CD4-positive, CD25-positive, alpha-beta regulatory T cell (primary cell): ENCODE measurements around the gene PEPD. TPM values are rescaled to one million over a fixed set of nuclear protein-coding genes. Genes with fewer than 3 reads are reported as not detected.
A peak's percentile ranks its signal among the peaks of the same experiment; 100 is the strongest.

Experiments used
- ATAC-seq, 2 donors: fragments of 150-1000 bp; cut with Tn5 transposase; one replicate each; pipeline ENCODE4 v1.10.0; 2021; ENCODE audit warnings: low read depth in 2 of 2, moderate number of reproducible peaks in 2 of 2, moderate library complexity in 1 of 2
- DNase-seq, 3 donors: peaks; one replicate each; pipeline versions ENCODE4 v3.0.0 to v3.0.0-alpha.2; 2012 to 2022; ENCODE audit warnings: mixed read lengths in 1 of 3
- H3K27ac ChIP-seq: one replicate; pipeline ENCODE4 v1.7.0; 2013; ENCODE audit warnings: mild to moderate bottlenecking, low read length; ENCODE audit not compliant: insufficient read depth, poor library complexity, severe bottlenecking
- H3K27me3 ChIP-seq: one replicate; pipeline ENCODE4 v1.7.0; 2013; ENCODE audit warnings: low read length; ENCODE audit not compliant: control insufficient read depth, insufficient read depth
- H3K36me3 ChIP-seq: one replicate; pipeline ENCODE4 v1.7.0; 2013; ENCODE audit warnings: mild to moderate bottlenecking, low read length, moderate library complexity; ENCODE audit not compliant: control insufficient read depth, insufficient read depth
- H3K4me1 ChIP-seq: 2 replicates; pipeline ENCODE4 v1.7.0; 2013; ENCODE audit warnings: mild to moderate bottlenecking, low read length; ENCODE audit not compliant: insufficient read depth, control insufficient read depth, poor library complexity, severe bottlenecking
- H3K4me3 ChIP-seq: one replicate; pipeline ENCODE4 v1.7.0; 2013; ENCODE audit warnings: low read depth, mild to moderate bottlenecking, low read length, moderate library complexity
- H3K9me3 ChIP-seq, 2 experiments: 1 replicate in 1 of 2; 2 replicates in 1 of 2; pipeline ENCODE4 v1.7.0; 2013; ENCODE audit warnings: low read length in 2 of 2, mild to moderate bottlenecking in 1 of 2, moderate library complexity in 1 of 2; ENCODE audit not compliant: control insufficient read depth in 2 of 2
- H3K27ac Mint-ChIP-seq, 3 donors: one replicate each; pipeline ENCODE4 v1.8.0; 2020 to 2022; ENCODE audit warnings: mild to moderate bottlenecking in 3 of 3, mixed read lengths in 3 of 3, moderate library complexity in 2 of 3
- H3K27me3 Mint-ChIP-seq: one replicate; pipeline ENCODE4 v1.8.0; 2022; ENCODE audit warnings: mild to moderate bottlenecking, mixed read lengths
- H3K36me3 Mint-ChIP-seq: one replicate; pipeline ENCODE4 v1.8.0; 2020; ENCODE audit warnings: mixed read lengths
- H3K4me1 Mint-ChIP-seq, 4 donors: one replicate each; pipeline ENCODE4 v1.8.0; 2020 to 2022; ENCODE audit warnings: mixed read lengths in 4 of 4, mild to moderate bottlenecking in 1 of 4
- H3K4me3 Mint-ChIP-seq, 4 donors: one replicate each; pipeline ENCODE4 v1.8.0; 2020 to 2022; ENCODE audit warnings: mild to moderate bottlenecking in 4 of 4, mixed read lengths in 4 of 4, moderate library complexity in 3 of 4
- H3K9me3 Mint-ChIP-seq, 7 donors: one replicate each; pipeline ENCODE4 v1.8.0; 2020 to 2022; ENCODE audit warnings: mixed read lengths in 7 of 7, mild to moderate bottlenecking in 3 of 7, moderate library complexity in 2 of 7
- polyA plus RNA-seq, 4 donors: library from polyadenylated mRNA; unstranded; fragments of 300-500 nt; fragmentation: Illumina TruSeq; gene quantifications; one replicate each; pipeline ENCODE4 v1.2.3, GENCODE V29; 2021
- total RNA-seq: library from RNA; stranded (reverse); gene quantifications from one replicate; pipeline ENCODE4 v1.2.3, GENCODE V29; 2022

The PEPD gene
- total and polyA plus RNA-seq, 5 donors from 2014 or later = 36.8 to 141 (median 109) TPM

DNA sequence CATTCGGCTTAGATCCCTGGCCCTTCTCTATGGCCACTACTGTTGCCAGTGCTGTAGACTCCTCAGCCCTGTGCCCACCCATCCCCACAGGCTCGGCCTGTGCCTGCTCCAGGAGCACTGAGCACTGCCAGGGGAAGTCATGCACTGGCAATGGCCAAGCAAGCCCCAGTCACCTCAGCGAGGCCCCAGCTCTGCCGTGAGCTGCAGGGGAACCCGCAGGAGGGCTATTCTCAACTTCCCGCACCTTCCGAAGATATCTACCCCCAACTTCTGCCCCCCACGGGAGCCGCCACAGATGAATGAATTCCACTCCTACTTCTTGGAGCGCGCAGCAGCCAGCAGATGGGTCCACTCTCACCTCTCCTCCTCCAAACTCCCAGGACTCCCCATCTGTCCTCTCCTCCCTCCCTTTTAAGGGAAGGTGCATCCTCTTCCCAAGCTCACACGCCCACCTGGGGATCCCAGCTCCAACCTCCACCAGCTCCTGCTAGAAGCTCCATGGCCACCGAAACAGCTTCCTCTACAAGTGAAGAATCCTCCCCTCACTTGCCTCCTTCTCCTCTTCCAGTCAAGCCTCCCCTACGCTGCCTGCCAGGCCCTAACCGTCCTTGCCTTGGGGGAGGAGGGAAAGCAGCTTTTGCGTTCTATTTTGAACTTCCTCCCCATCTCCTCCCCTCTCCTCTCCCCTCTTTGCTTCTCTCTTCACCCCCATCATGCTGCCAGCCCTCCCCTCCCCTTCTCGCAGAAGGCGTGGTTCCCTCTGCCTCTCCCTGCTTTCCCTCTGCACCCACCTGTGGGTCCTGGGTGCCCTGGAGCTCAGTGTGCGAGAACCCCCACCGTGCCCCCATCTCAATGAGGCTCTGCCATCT is 52.2 kb downstream of the PEPD start:
- H3K4me1 Mint-ChIP-seq = peaks cover 0 to 10% (median under 1%) of the 10 kb centered on the region in 4 donors
- H3K27me3 Mint-ChIP-seq = no peaks in the 10 kb centered on the region
- H3K4me3 Mint-ChIP-seq = no peak overlapping the region
- H3K27ac ChIP-seq = no peak overlapping the region
- no peaks in the 10 kb centered on the region for H3K4me1 ChIP-seq
- H3K27me3 ChIP-seq = no peaks in the 10 kb centered on the region
- peaks cover 18% of the 10 kb centered on the region for H3K36me3 Mint-ChIP-seq
- H3K9me3 Mint-ChIP-seq = no peaks in the 10 kb centered on the region
- no peaks in the 10 kb centered on the region for H3K9me3 ChIP-seq
- no peak for DNase-seq
- peak overlapping the region in 1 of 3 donors; percentile 87 for H3K27ac Mint-ChIP-seq
- no peaks in the 10 kb centered on the region for H3K36me3 ChIP-seq
- H3K4me3 ChIP-seq = no peak overlapping the region
- no peak for ATAC-seq

DNA sequence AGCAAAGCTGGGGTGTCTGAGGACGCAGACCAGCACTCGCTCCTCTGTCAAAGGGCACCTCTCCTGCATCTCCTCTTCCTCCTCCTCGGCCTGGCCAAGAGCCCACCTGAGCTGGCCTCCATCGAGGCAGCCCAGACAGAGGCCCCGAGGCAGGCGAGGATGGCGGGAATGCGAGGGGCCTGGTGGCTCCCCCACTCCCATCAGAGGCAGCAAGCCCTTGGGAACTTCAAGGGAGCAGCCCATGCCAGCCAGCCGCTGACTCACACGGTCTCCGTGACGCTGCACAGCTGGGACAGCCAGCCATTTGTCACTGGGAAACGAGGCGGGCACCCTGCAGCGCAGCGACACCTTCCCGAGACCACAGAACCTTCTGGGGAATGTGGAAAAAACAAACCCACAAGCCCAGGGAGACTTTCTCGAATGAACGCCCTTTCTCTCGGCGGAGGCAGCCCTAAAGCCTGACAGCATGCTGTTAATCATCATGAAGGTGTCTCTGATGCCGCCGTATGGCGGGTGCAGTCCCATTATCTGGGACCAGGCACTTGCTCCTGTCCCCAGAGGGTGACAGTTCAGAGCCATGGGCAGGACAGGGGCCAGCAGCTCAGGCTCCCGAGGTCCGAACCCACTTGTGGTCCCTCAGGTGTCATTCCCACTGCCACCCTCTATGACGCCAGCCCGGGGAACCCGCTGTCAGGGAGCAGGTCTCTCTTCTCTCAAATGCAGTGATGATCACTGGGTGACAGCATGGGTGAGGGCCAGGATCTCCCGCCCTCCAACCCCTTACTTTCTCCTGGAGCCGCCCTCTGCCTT is 53.0 kb downstream of the PEPD start:
- Histone ChIP-seq H3K4me3 (no peak overlapping the region), H3K27me3 (no peaks in the 10 kb centered on the region), H3K9me3 (no peaks in the 10 kb centered on the region), H3K36me3 (peaks cover 2% of the 10 kb centered on the region), H3K4me1 (no peaks in the 10 kb centered on the region), H3K27ac (no peak overlapping the region)
- ATAC-seq (no peak), DNase-seq (no peak)
- Mint-ChIP-seq H3K36me3 (peaks cover 17% of the 10 kb centered on the region), H3K27ac (peak overlapping the region in 1 of 3 donors; percentile 33), H3K4me1 (peaks cover 0 to 10% (median under 1%) of the 10 kb centered on the region in 4 donors), H3K9me3 (no peaks in the 10 kb centered on the region), H3K4me3 (no peak overlapping the region), H3K27me3 (no peaks in the 10 kb centered on the region)

DNA sequence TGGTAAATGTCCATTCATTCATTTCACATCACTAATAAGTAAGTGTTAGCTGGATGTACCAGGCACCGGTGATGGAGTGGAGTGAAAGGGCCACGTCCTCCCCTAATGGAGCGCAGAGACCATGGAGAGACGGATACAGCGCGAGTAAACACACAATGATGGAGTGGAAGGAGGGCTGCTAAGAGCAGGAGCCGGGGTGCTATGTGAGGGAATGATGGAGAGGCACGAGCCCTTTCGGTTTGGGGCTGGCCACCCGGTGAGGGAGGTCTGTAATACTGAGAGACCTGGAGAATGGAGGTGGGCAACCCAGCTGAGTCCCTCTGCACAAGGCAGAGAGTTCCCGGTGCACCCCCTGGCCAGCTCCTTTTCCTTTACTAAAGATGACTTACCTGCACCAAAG is 53.7 kb downstream of the PEPD start:
- Histone ChIP-seq H3K9me3 (no peaks in the 10 kb centered on the region), H3K4me1 (no peaks in the 10 kb centered on the region), H3K27me3 (no peaks in the 10 kb centered on the region), H3K27ac (no peak overlapping the region), H3K36me3 (peaks cover 6% of the 10 kb centered on the region), H3K4me3 (no peak overlapping the region)
- H3K27me3 Mint-ChIP-seq = no peaks in the 10 kb centered on the region
- no peaks in the 10 kb centered on the region for H3K9me3 Mint-ChIP-seq
- no peak overlapping the region for H3K4me3 Mint-ChIP-seq
- ATAC-seq = no peak
- DNase-seq = no peak
- H3K4me1 Mint-ChIP-seq = peaks cover 0 to 11% (median under 1%) of the 10 kb centered on the region in 4 donors
- H3K27ac Mint-ChIP-seq = peak overlapping the region in 1 of 3 donors; percentile 33
- H3K36me3 Mint-ChIP-seq = peaks cover 14% of the 10 kb centered on the region

DNA sequence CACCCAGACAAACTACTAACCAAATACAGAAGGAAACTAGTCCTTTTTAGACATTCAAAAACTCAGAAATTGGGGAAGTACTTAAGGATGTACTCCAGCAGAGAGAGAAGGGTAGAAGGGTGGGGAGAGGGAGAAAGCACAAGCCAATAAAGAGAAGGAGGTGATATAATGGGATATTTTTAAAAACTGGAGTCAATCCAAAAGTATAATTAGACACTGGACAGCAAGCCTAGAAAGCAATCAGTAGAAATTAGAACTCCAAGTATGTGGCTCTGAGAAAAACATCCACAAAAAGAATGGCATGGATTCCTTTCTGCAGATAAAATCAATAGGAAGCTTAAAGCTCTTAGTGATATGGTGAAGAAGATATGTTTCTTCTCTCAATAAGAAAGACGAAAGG is 55.8 kb downstream of the PEPD start:
- DNase-seq = no peak
- H3K36me3 Mint-ChIP-seq = peaks cover 17% of the 10 kb centered on the region
- H3K4me1 ChIP-seq = no peaks in the 10 kb centered on the region
- H3K4me3 Mint-ChIP-seq = no peak overlapping the region
- no peaks in the 10 kb centered on the region for H3K9me3 ChIP-seq
- no peak overlapping the region for H3K4me3 ChIP-seq
- no peaks in the 10 kb centered on the region for H3K9me3 Mint-ChIP-seq
- H3K4me1 Mint-ChIP-seq = peaks cover 0 to 8% (median under 1%) of the 10 kb centered on the region in 4 donors
- peaks cover 8% of the 10 kb centered on the region for H3K36me3 ChIP-seq
- H3K27me3 ChIP-seq = no peaks in the 10 kb centered on the region
- no peaks in the 10 kb centered on the region for H3K27me3 Mint-ChIP-seq
- no peak for ATAC-seq
- H3K27ac Mint-ChIP-seq = no peak overlapping the region
- no peak overlapping the region for H3K27ac ChIP-seq

DNA sequence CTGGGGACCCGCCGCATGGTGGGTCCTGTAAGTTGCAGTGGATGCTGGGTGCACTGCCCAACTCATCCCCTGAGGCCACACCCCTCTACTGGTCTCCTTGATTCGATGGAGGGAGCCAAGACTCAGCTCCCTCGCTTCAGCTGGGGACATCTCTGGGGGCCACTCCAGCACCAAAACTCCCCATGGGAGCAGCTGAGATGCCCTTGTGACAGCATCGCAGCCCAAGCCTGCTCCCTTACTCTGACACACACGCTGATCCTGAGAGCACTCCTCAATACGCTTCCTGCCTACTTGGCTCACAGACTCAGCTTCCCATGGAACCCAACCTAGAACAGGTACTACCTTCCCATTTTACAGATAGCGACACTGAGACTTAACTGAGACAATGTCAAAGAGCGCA is 56.2 kb downstream of the PEPD start:
- H3K27ac Mint-ChIP-seq = no peak overlapping the region
- no peaks in the 10 kb centered on the region for H3K27me3 Mint-ChIP-seq
- no peak overlapping the region for H3K27ac ChIP-seq
- no peaks in the 10 kb centered on the region for H3K9me3 ChIP-seq
- H3K4me3 Mint-ChIP-seq = no peak overlapping the region
- no peaks in the 10 kb centered on the region for H3K4me1 ChIP-seq
- no peaks in the 10 kb centered on the region for H3K9me3 Mint-ChIP-seq
- ATAC-seq (no peak), DNase-seq (no peak)
- peaks cover 17% of the 10 kb centered on the region for H3K36me3 Mint-ChIP-seq
- no peak overlapping the region for H3K4me3 ChIP-seq
- no peaks in the 10 kb centered on the region for H3K27me3 ChIP-seq
- peaks cover 0 to 6% (median under 1%) of the 10 kb centered on the region in 4 donors for H3K4me1 Mint-ChIP-seq
- peaks cover 8% of the 10 kb centered on the region for H3K36me3 ChIP-seq

DNA sequence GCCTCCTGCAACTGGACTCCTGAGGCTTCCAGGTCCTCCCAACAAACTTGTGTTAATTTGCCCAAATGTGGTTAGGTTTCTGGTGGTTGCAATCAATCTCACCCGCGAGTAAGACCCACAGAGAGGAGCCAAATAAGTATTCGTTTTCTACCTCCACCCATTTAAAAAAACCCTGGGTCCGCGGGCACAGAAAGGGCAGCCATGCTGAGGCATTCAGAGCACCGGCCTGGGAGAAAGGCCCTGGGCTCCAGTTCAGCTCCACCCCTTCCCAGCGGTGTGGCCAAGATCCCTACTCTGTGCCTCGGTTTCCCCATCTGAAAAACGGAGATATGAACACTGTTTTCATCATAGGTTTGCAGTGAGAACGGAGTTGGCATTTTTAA is 56.9 kb downstream of the PEPD start:
- H3K4me3 Mint-ChIP-seq = no peak overlapping the region
- H3K27me3 Mint-ChIP-seq = no peaks in the 10 kb centered on the region
- H3K36me3 Mint-ChIP-seq = peaks cover 22% of the 10 kb centered on the region
- H3K9me3 Mint-ChIP-seq = no peaks in the 10 kb centered on the region
- DNase-seq (no peak), ATAC-seq (no peak)
- H3K27ac Mint-ChIP-seq = no peak overlapping the region
- Histone ChIP-seq H3K4me3 (no peak overlapping the region), H3K9me3 (no peaks in the 10 kb centered on the region), H3K36me3 (peaks cover 8% of the 10 kb centered on the region), H3K27me3 (no peaks in the 10 kb centered on the region), H3K4me1 (no peaks in the 10 kb centered on the region), H3K27ac (no peak overlapping the region)
- H3K4me1 Mint-ChIP-seq = peaks cover 0 to 6% (median under 1%) of the 10 kb centered on the region in 4 donors

DNA sequence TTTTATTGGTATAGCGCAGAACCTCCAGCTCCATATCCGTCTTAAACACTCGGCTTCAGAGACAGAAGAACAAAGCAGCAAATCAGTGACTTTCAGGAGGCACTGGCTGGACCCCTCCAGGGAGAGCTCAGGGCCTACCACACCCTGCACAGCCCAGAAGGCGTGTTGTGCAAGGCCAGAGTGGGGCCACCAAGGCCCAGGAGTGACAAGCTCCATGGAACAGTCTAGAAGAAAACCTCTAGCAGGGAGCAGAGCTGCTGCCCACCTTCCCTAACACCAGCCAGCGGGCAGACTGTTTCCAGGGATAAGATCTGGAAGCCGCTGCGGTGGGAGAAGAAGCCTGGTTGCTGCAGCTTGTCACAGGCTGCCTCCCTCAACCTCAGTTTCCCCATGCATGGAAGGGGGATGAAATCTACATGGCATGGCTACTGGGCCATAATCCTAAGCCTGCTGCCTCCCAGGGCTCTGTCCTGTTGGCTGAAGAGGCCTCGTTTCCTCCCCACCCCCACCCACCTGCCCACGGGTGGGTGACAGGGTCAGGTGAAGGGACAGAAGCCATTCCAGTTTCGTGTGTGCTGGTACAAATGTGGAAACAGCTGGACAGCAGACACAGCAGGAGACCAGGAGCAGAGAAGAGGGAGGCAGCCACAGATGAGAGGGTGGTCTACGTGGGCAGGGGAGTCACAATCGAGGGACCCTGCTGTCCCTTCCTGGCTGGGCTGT is 57.4 kb downstream of the PEPD start:
- peaks cover 8% of the 10 kb centered on the region for H3K36me3 ChIP-seq
- H3K9me3 Mint-ChIP-seq = no peaks in the 10 kb centered on the region
- H3K36me3 Mint-ChIP-seq = peaks cover 22% of the 10 kb centered on the region
- H3K4me1 Mint-ChIP-seq = peaks cover 0 to 6% (median 0%) of the 10 kb centered on the region in 4 donors
- no peaks in the 10 kb centered on the region for H3K27me3 ChIP-seq
- H3K27me3 Mint-ChIP-seq = no peaks in the 10 kb centered on the region
- no peak overlapping the region for H3K4me3 ChIP-seq
- ATAC-seq = no peak
- DNase-seq = no peak
- no peak overlapping the region for H3K27ac Mint-ChIP-seq
- H3K4me3 Mint-ChIP-seq = no peak overlapping the region
- H3K27ac ChIP-seq = no peak overlapping the region
- H3K9me3 ChIP-seq = no peaks in the 10 kb centered on the region
- H3K4me1 ChIP-seq = no peaks in the 10 kb centered on the region
